Lung (tissue), 12 donors: ENCODE data around the gene PSD2. TPM values are rescaled to one million over a fixed set of nuclear protein-coding genes. Genes with fewer than 3 reads are reported as not detected.
A peak's percentile ranks its signal among the peaks of the same experiment; 100 is the strongest.

Experiments
- ATAC-seq: fragments of 200-7000 bp; cut with Tn5 transposase; one replicate; pipeline ENCODE4 v1.9.1; 2020; ENCODE audit warnings: moderate number of reproducible peaks; ENCODE audit not compliant: insufficient read depth, low FRiP score
- DNase-seq, 3 donors: peaks; one replicate each; pipeline ENCODE4 v3.0.0-alpha.2; 2013 to 2017
- H3K27ac ChIP-seq, 2 donors: one replicate each; pipeline ENCODE4 v1.5.1; 2013; ENCODE audit warnings: mild to moderate bottlenecking in 2 of 2, moderate library complexity in 2 of 2, control low read depth in 1 of 2, inconsistent platforms in 1 of 2, low read depth in 1 of 2, low read length in 1 of 2
- H3K27me3 ChIP-seq, 3 donors: one replicate each; pipeline ENCODE4 v1.5.1; 2013; ENCODE audit warnings: low read length in 2 of 3; ENCODE audit not compliant: control insufficient read depth in 3 of 3, insufficient read depth in 3 of 3
- H3K36me3 ChIP-seq, 4 donors: one replicate each; pipeline ENCODE4 v1.5.1; 2013; ENCODE audit warnings: low read length in 4 of 4, mild to moderate bottlenecking in 1 of 4, moderate library complexity in 1 of 4; ENCODE audit not compliant: control insufficient read depth in 4 of 4, insufficient read depth in 4 of 4
- H3K4me1 ChIP-seq, 5 donors: one replicate each; pipeline ENCODE4 v1.5.1; 2013; ENCODE audit warnings: low read length in 5 of 5, mild to moderate bottlenecking in 2 of 5, moderate library complexity in 1 of 5; ENCODE audit not compliant: control insufficient read depth in 5 of 5, insufficient read depth in 5 of 5
- H3K4me3 ChIP-seq: one replicate; pipeline ENCODE4 v1.5.1; 2013; ENCODE audit warnings: mild to moderate bottlenecking, control low read depth, moderate library complexity
- H3K9ac ChIP-seq, 2 donors: one replicate each; pipeline ENCODE4 v1.5.1; 2013; ENCODE audit warnings: low read length in 2 of 2, control low read depth in 1 of 2; ENCODE audit not compliant: insufficient read depth in 1 of 2
- H3K9me3 ChIP-seq, 4 donors: one replicate each; pipeline ENCODE4 v1.5.1; 2013; ENCODE audit warnings: low read length in 3 of 4, mild to moderate bottlenecking in 1 of 4, moderate library complexity in 1 of 4; ENCODE audit not compliant: control insufficient read depth in 4 of 4, insufficient read depth in 3 of 4
- WGBS, 2 donors: extraction: QIAGEN DNeasy Blood & Tissue Kit; methylation state at CpG; one replicate each; pipeline ENCODE4 v1.1.7; 2013; 5-methylcytosine and 5-hydroxymethylcytosine counted together
- polyA plus RNA-seq, 2 donors: library from polyadenylated mRNA; stranded (reverse); fragments of 200-250 nt; gene quantifications; one replicate each; pipeline ENCODE4 v1.2.1, GENCODE V29; 2013
- total RNA-seq, 2 donors: library from RNA; depleted of rRNA in 1 of 2; stranded (reverse); fragments of >200 nt in 1 of 2; gene quantifications; one replicate each; pipeline ENCODE4 v1.2.1, GENCODE V29; 2014 to 2021
- TF ChIP-seq, protein P1 (sequence below): IDR thresholded peaks from 2 replicates; pipeline ENCODE4 v1.5.1; 2012; ENCODE audit warnings: mild to moderate bottlenecking; ENCODE audit errors: control extremely low read depth, extremely low read depth
- donor health status: control.
- donor health status: control.
- donor health status: Bipolar disorder and iron deficiency.
- donor health status: healthy.
- donor health status: DM: yes; HTN: yes; CAD: no.

PSD2 gene
- total and polyA plus RNA-seq, 4 donors, result 0.01 to 0.20 (median 0.05) TPM

DNA sequence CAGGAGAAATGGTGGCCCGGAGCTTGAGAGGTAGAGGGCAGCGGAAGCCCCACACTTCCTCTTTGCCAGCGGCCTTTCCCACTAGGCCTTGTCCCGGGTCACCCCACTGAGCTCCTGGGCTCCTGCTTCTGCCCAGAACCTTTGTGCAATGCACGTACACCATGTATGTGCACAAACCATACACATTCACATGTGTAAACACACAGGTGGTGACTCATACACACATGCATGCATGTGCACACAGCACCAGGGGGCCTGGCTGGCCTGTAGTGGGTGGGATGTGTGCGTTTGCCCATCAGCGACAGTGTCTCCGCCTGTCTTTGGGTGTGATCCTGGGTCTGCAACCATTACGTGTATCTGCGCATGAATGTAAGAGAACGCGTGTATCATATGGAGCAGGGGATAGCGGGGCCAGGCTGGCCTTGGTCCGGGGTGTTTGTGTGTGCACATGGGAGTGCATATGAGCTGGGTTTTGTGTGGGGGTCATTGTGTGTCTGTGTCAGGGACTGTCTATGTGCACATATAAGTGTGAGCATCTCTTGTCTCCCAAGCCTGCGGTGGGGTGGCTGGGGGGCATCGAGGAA lies 43.7 kb downstream of the PSD2 start:
- TF ChIP-seq, protein P1, sequence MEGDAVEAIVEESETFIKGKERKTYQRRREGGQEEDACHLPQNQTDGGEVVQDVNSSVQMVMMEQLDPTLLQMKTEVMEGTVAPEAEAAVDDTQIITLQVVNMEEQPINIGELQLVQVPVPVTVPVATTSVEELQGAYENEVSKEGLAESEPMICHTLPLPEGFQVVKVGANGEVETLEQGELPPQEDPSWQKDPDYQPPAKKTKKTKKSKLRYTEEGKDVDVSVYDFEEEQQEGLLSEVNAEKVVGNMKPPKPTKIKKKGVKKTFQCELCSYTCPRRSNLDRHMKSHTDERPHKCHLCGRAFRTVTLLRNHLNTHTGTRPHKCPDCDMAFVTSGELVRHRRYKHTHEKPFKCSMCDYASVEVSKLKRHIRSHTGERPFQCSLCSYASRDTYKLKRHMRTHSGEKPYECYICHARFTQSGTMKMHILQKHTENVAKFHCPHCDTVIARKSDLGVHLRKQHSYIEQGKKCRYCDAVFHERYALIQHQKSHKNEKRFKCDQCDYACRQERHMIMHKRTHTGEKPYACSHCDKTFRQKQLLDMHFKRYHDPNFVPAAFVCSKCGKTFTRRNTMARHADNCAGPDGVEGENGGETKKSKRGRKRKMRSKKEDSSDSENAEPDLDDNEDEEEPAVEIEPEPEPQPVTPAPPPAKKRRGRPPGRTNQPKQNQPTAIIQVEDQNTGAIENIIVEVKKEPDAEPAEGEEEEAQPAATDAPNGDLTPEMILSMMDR, result no peak
- H3K27ac ChIP-seq, result no peak overlapping the region
- no peaks in the 10 kb centered on the region for H3K36me3 ChIP-seq
- H3K9ac ChIP-seq, result no peak overlapping the region
- no peaks in the 10 kb centered on the region for H3K9me3 ChIP-seq
- DNase-seq (peak in 1 of 3 donors; percentile 3), ATAC-seq (no peak)
- H3K27me3 ChIP-seq, result no peaks in the 10 kb centered on the region
- no peak overlapping the region for H3K4me3 ChIP-seq
- H3K4me1 ChIP-seq, result no peaks in the 10 kb centered on the region
- WGBS, 2 donors, result 93 to 94% methylated on average over 16 of the region's 16 CpGs

DNA sequence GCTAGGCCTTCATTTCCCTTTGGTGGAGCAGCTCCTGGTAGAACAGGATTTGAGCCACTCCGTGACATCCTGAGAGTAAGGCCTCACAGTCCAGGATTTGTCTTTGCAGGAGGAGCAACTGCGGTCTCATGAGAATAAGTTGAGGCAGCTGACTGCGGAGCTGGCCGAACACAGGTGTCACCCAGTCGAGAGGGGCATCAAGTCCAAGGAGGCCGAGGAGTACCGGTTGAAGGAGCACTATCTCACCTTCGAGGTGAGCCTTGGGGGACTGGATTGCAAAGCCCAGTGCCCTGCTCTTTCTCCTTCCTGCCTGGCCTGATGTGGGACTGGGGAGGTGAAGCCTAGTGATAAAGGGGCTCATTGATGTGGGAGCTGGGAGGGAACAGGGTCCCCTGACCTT lies 44.3 kb downstream of the PSD2 start:
- WGBS, 2 donors, result 88 to 90% methylated on average over 8 of the region's 8 CpGs
- Histone ChIP-seq H3K9me3 (no peaks in the 10 kb centered on the region), H3K9ac (no peak overlapping the region), H3K27me3 (peaks cover 0 to 2% (median 1%) of the 10 kb centered on the region in 3 donors), H3K4me1 (peaks cover 0 to 2% (median 0%) of the 10 kb centered on the region in 5 donors), H3K27ac (no peak overlapping the region), H3K4me3 (no peak overlapping the region), H3K36me3 (no peaks in the 10 kb centered on the region)
- TF ChIP-seq, protein P1, result no peak
- DNase-seq (peak in 1 of 3 donors; percentile 0), ATAC-seq (no peak)

DNA sequence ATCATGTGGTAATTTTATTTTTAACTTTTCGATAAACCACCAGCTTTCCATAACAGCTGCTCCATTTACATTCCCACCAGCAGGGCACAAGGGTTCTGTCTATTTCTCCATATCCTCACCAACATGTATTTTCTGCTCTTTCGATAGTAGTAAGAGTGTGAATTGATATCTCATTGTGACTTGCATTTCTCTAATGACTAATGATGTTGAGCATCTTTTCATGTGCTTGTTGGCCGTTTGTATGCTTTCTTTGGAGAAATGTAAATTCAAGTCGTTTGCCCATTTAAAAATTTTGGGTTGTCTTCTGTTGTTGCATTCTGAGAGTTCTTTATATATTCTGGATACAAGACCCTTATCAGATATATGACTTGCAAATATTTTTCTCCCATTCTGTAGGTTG lies 45.9 kb downstream of the PSD2 start:
- no peaks in the 10 kb centered on the region for H3K36me3 ChIP-seq
- no peak overlapping the region for H3K4me3 ChIP-seq
- DNase-seq (no peak), ATAC-seq (no peak)
- TF ChIP-seq, protein P1, result no peak
- peaks cover 0 to 2% (median 0%) of the 10 kb centered on the region in 5 donors for H3K4me1 ChIP-seq
- H3K9me3 ChIP-seq, result no peaks in the 10 kb centered on the region
- H3K27me3 ChIP-seq, result peaks cover 0 to 15% (median 4%) of the 10 kb centered on the region in 3 donors
- 74 to 81% methylated on average over 4 of the region's 4 CpGs for WGBS, 2 donors
- H3K9ac ChIP-seq, result no peak overlapping the region
- no peak overlapping the region for H3K27ac ChIP-seq

DNA sequence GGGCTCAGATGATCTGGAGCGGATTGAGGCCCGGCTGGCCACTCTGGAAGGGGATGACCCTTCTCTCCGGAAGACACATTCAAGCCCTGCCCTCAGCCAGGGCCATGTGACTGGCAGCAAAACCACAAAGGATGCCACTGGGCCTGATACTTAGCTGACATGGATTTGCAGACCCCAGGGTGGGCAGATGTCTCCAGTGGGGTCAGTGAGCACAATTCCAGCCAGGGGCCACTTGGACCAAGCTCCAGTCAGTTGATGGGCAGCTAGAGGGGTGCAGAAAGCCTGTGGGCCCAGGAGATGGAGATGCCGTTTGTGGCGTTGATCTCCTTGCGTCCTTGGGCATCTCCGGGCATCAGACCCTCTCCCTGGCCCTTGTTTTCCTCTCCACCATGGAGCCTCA lies 46.7 kb downstream of the PSD2 start:
- DNase-seq, result no peak
- Histone ChIP-seq H3K4me1 (peaks cover 0 to 2% (median 0%) of the 10 kb centered on the region in 5 donors), H3K27ac (no peak overlapping the region)

More for the DNA sequence above, 46.7 kb downstream of the PSD2 start:
- Histone ChIP-seq H3K9me3 (no peaks in the 10 kb centered on the region), H3K27me3 (peaks cover 0 to 20% (median 4%) of the 10 kb centered on the region in 3 donors), H3K36me3 (no peaks in the 10 kb centered on the region), H3K9ac (no peak overlapping the region), H3K4me3 (no peak overlapping the region)
- 93 to 95% methylated on average over 7 of the region's 7 CpGs for WGBS, 2 donors
- ATAC-seq, result no peak
- TF ChIP-seq, protein P1, result no peak
